NCI-H526 treated with DMSO at 0.1 percent for 48 hours (cell line): Measurements from ENCODE around the gene ARHGEF17.

ENCODE experiments used
- DNase-seq: peaks from one replicate; lab custom pipeline; 2025; lab: John Stamatoyannopoulos, UW

The ARHGEF17 gene

GRCh38 chr11:73358071-73358470 lies 50.0 kb downstream of the ARHGEF17 start:
- no peak for DNase-seq

DNA sequence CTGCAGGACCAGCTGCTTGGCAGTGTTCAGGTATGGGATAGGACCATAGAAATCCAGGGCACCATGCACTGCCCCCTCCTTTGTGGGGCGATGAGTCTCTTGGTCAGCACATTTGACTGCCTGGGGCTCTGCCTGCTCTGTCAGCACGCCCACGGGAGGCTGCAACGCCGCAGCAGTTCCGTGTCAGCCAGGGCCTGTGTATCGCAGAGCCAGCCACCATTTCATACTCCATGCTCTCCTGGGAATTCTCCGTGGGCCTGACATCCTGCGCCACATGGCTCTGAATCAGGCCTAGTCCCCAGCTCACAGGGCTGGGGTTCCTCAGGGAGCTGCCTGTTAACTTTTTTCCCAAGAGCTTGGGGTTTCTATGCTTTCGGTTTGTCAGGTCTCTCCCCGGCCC lies 51.3 kb downstream of the ARHGEF17 start:
- DNase-seq, result no peak

DNA sequence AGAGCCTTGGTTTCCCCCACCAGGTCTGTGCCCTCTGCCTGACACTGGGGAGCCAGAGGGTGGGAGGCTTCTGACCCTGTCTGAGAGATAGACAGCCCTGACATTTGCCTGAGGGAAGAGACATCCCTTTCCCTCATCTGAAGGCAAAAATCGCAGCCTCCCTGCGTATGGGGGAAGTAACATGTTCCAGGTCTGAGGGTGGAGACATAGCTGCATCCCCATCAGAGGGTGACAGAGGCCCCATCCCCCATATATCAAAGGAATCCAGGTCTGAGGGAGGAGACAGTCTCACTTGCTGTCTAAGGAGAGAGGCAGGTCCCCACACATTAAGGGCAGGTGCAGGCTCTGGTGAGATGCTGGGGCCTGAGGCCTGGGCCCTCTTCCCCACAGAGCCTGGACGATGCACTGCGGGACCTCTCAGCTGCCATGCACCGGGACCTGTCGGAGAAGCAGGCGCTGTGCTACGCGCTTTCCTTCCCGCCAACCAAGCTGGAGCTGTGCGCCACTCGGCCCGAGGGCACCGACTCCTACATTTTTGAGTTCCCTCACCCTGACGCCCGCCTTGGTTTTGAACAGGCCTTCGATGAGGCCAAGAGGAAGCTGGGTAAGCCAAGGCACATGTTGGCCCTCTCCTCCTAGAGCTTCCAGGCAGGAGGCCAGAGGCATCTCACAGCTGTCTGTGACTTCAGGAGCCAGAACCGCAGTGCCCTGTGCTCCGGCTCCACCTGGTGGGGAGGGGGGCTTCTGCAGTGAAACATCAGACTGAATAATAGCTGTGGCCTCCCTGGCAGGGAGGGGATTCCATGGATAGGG lies 52.1 kb downstream of the ARHGEF17 start:
- DNase-seq, result no peak

- DNase-seq, result no peak
These were observed 52.8 kb downstream of the ARHGEF17 start for GRCh38 chr11:73360743-73361369.

DNA sequence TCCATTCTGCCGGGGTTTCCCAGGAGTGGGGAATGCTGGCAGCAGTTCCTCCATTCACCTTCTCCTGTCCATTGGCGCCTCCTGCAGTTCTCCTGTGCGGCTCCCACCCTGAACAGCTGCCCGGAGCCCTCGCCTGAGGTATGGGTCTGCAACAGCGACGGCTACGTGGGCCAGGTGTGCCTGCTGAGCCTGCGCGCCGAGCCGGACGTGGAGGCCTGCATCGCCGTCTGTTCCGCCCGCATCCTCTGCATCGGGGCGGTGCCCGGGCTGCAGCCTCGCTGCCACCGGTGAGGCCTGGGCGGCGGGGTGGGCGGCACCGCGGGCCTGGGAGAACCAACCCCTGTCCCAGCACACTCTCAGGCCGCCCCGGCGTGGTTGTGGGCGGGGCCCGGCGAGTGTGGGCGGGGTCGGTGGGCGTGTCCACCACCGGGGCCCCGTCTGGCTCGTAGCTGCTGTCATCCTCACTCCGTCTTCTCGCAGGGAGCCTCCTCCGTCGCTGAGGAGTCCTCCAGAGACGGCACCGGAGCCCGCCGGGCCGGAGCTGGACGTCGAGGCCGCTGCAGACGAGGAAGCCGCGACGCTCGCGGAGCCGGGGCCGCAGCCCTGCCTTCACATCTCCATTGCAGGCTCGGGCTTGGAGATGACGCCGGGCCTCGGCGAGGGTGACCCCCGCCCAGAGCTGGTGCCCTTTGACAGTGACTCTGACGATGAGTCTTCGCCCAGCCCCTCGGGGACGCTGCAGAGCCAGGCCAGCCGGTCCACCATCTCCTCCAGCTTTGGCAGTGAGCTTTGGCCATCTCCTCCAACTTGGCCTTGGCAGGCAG lies 54.1 kb downstream of the ARHGEF17 start:
- DNase-seq, result no peak

- no peak for DNase-seq
These were observed 55.1 kb downstream of the ARHGEF17 start for GRCh38 chr11:73363147-73363546.

DNA sequence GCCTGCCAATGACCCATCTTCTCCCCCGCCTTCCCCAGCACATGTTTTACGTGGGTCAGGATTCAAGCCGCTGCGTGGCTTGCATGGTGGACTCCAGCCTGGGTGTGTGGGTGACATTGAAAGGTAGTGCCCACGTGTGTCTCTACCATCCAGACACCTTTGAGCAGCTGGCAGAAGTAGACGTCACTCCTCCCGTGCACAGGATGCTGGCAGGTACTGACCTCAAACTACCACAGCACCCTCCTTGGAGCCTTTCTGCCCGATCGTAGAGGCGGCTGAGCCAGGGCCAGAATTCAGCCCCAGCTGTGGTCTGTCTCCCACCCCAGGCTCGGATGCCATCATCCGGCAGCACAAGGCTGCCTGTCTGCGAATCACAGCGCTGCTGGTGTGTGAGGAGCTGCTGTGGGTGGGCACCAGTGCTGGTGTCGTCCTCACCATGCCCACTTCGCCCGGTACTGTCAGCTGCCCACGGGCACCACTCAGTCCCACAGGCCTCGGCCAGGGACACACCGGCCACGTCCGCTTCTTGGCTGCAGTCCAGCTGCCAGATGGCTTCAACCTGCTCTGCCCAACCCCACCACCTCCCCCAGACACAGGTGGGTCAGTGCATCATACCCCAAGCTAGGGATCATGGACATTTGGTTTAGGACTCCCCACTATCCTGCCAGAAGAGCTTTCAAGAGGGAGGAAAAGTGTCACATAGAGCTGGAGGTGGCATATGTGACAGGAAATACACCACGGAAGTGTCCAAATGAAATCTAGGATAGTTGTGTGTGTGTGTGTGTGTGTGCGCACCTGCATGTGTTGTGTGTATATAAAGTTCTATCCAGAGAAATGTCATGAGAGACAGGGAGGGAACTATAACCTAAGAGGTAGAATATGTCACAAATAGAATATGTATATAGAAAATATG lies 57.5 kb downstream of the ARHGEF17 start:
- no peak for DNase-seq

GRCh38 chr11:73366265-73366610 lies 58.2 kb downstream of the ARHGEF17 start:
- no peak for DNase-seq

- no peak for DNase-seq
These were observed 58.9 kb downstream of the ARHGEF17 start for GRCh38 chr11:73366953-73367352.

GRCh38 chr11:73367482-73368024 lies 59.5 kb downstream of the ARHGEF17 start:
- DNase-seq, result no peak

DNA sequence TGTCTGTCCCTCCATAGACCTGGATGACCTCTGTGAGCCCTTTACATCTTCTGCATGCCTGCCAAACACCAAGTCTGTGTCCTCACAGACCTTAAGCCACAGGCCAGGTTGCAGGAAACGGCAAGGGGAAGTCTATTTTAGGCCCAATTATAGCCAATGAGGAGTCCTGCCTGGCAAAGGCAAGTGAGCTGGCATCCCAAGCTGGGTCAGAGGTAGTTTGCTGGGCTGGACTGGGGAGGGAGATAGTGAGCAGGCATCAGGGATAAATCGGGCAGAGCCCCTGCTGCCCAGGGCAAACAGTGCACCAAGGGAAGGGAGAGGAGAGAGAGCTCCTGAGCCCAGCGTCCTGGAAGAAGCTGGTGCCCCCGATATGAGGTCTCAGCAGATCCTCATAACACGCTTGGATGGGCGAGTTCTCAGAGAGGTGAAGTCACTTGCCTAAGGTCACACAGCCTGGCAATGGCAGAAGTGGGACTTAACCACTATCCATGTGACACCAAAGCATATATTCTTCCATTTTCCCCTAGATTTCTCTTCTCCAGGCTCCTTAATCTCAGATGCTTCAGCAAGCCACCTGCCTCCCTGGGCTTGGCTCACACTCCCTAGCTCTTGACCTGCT lies 64.4 kb downstream of the ARHGEF17 start:
- no peak for DNase-seq

- no peak for DNase-seq
These were observed 66.1 kb downstream of the ARHGEF17 start for GRCh38 chr11:73374151-73374550.

DNA sequence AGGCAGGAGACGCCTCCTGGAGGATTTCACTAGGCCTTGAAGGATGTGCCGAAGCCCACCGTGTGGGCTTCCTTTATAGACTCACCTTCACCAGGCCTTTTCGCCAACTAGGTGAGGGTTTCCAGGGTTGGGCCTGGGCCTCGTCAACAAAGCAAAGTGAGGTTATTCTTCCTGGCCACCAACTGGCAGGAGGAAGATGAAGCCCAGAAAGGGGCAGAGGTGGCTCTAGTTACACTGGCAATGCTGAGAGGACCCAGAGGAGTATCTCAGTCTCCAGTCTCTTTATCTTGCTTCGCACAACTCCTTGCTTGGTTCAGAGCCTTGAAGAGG lies 67.7 kb downstream of the ARHGEF17 start:
- DNase-seq, result no peak

GRCh38 chr11:73376160-73376802 lies 68.2 kb downstream of the ARHGEF17 start, which contains the start of gene RELT:
Gene RELT, plus strand, starts transcription at chr11:73376399. Its CDS starts 12,738 bp downstream, at chr11:73389137.
- peak; percentile 87 for DNase-seq

DNA sequence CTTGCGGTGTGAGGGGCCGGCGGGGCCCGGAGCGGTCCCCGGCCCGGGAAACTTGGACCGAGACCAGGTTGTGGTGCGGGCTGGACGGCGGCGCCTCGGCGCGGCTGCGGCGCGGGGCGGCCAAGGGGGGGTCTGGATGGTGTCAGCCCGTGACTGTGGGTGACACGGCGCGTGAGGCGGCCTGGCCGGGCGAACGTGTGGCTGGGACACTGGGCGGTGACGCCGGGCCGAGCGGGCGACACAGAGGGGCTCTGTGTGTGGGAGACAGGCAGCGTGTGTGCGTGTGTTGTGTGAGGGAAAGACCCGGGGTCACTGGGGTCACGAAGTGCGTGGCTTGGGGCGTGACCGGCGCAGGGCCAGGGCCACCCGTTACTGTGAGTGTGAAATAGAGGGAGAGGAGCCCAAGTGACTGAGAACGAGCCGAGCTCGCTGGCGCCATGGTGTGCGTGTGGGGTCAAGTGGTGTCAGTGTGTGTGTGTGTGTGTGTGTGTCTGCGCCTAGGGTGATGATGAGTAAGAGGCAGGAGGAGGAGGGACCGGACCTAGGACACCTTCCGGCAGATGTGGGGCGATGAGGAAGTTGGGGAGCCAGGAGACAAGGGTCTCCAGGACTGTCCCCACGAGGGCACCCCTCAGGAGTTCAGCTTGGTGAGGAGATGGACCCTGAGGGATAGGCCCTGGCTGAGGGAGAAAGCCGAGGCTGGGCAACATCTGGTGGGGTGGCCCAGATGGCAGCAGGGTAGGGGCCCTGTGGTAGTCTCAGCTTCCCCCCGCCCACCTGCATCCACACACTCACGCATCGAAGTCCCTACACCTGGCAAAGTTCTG lies 68.9 kb downstream of the ARHGEF17 start:
- DNase-seq, result peak; percentile 10

- no peak for DNase-seq
These were observed 71.3 kb downstream of the ARHGEF17 start for GRCh38 chr11:73379189-73379880.

DNA sequence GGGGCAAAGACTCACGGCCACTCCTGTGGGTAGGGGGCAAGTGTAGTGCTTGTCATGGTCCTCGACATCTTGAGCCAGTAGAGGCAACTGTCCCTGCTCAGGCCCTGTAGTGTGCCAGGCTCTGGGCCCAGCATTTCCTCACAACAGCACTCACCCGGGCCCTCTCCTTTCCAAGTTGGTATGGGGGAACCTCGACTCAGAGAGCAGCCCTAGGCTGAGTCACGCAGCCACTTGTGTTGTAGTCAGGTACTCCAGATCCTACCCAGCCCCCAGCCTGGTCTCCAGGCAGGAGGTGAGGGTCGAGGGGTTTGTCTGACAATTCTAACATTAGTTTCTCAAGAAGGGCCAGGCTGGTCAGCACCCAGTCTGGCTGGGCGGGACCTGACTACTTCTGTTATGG lies 72.3 kb downstream of the ARHGEF17 start:
- DNase-seq, result no peak

GRCh38 chr11:73380897-73381410 lies 72.9 kb downstream of the ARHGEF17 start:
- DNase-seq, result no peak

DNA sequence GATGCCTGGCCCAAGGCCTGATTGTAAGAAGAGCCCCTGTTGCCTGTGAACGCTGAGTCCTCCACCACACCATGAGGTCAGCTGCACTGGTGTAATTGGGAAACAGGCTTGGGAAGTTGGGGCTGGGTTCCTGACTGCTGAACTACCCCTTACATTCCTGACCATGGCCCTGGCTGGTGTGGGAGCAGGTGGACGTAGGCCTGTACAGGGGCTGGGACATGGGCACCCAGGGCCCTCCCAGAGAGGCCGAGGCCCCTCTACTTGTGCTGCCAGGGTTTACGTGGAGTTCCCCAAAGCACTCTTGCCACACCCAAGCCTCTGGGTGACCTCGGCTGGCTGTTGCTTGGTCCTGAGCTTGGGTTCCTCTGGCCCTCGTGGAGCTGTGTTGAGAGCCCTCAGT lies 73.5 kb downstream of the ARHGEF17 start:
- no peak for DNase-seq
